Endothelial cell of umbilical vein (primary cell): ENCODE results near the gene LAMB3.

Experiments
- EZH2 ChIP-seq: IDR thresholded peaks from 2 replicates; pipeline ENCODE4 v1.6.1; 2012; ENCODE audit warnings: borderline replicate concordance, low read depth, mild to moderate bottlenecking, moderate library complexity, low read length, inconsistent platforms; ENCODE audit not compliant: severe bottlenecking
- FOS ChIP-seq: IDR thresholded peaks from 2 replicates; pipeline ENCODE4 v1.6.1; 2011; ENCODE audit warnings: mild to moderate bottlenecking, low read length, moderate library complexity, borderline replicate concordance; ENCODE audit not compliant: insufficient read depth
- GATA2 ChIP-seq: IDR thresholded peaks from 2 replicates; pipeline ENCODE4 v1.7.0; 2011; ENCODE audit warnings: low read depth, mild to moderate bottlenecking, moderate library complexity, mixed read lengths, low read length; ENCODE audit not compliant: insufficient read length, insufficient read depth
- POLR2A ChIP-seq: IDR thresholded peaks from 2 replicates; pipeline ENCODE4 v1.6.1; 2012; ENCODE audit warnings: low read depth, mild to moderate bottlenecking, control low read depth, low read length
- POLR2AphosphoS5 ChIP-seq: IDR thresholded peaks from 2 replicates; pipeline ENCODE4 v1.6.1; 2012; ENCODE audit warnings: low read depth, mild to moderate bottlenecking, control low read depth, low read length, moderate library complexity; ENCODE audit not compliant: insufficient read depth
- TF ChIP-seq, protein P1 (sequence below), 2 donors: IDR thresholded peaks; 1 replicate in 1 of 2; 2 replicates in 1 of 2; pipeline ENCODE4 v1.5.1; 2011; ENCODE audit warnings: low read length in 2 of 2, mild to moderate bottlenecking in 2 of 2, moderate library complexity in 2 of 2, control low read depth in 1 of 2, inconsistent platforms in 1 of 2, low read depth in 1 of 2; ENCODE audit not compliant: insufficient read depth in 1 of 2; ENCODE audit errors: extremely low read depth in 1 of 2
- TF ChIP-seq, protein P2 (sequence below): IDR thresholded peaks from 2 replicates; pipeline ENCODE4 v1.6.1; 2011; ENCODE audit not compliant: insufficient read depth, insufficient read length

DNA sequence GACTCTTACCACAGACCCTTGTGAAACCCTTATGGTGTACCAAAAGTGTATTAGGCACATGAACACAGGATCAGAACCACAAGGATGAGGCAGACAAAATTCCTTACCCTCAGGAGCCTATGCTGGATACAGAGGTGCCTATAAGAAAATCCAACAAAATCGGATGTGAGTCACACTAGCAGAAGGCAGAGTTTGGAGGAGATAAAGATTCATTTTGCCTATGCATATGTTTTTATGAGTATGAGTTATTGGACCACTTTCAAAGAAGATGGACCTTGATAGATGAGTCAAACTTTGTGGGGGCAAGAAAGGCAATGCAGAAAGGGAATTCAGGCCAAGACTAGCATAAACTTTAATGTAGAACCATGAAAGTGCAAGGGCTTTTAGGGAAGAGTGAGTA lies 51.7 kb downstream of the LAMB3 start:
- no peak for TF ChIP-seq POLR2AphosphoS5
- TF ChIP-seq, protein P1, sequence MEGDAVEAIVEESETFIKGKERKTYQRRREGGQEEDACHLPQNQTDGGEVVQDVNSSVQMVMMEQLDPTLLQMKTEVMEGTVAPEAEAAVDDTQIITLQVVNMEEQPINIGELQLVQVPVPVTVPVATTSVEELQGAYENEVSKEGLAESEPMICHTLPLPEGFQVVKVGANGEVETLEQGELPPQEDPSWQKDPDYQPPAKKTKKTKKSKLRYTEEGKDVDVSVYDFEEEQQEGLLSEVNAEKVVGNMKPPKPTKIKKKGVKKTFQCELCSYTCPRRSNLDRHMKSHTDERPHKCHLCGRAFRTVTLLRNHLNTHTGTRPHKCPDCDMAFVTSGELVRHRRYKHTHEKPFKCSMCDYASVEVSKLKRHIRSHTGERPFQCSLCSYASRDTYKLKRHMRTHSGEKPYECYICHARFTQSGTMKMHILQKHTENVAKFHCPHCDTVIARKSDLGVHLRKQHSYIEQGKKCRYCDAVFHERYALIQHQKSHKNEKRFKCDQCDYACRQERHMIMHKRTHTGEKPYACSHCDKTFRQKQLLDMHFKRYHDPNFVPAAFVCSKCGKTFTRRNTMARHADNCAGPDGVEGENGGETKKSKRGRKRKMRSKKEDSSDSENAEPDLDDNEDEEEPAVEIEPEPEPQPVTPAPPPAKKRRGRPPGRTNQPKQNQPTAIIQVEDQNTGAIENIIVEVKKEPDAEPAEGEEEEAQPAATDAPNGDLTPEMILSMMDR (IDR thresholded peaks at IDR 0.05; ENCODE audit: extremely low read depth in 1 of 2, insufficient read depth in 1 of 2, low read depth in 1 of 2, low read length in 2 of 2) = no peak
- TF ChIP-seq EZH2 = no peak
- TF ChIP-seq POLR2A = no peak
- no peak for TF ChIP-seq GATA2
- TF ChIP-seq FOS = peak; percentile 26
- TF ChIP-seq, protein P2, sequence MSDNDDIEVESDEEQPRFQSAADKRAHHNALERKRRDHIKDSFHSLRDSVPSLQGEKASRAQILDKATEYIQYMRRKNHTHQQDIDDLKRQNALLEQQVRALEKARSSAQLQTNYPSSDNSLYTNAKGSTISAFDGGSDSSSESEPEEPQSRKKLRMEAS = no peak
